Measurements from ENCODE around the gene PPIL4.

DNA sequence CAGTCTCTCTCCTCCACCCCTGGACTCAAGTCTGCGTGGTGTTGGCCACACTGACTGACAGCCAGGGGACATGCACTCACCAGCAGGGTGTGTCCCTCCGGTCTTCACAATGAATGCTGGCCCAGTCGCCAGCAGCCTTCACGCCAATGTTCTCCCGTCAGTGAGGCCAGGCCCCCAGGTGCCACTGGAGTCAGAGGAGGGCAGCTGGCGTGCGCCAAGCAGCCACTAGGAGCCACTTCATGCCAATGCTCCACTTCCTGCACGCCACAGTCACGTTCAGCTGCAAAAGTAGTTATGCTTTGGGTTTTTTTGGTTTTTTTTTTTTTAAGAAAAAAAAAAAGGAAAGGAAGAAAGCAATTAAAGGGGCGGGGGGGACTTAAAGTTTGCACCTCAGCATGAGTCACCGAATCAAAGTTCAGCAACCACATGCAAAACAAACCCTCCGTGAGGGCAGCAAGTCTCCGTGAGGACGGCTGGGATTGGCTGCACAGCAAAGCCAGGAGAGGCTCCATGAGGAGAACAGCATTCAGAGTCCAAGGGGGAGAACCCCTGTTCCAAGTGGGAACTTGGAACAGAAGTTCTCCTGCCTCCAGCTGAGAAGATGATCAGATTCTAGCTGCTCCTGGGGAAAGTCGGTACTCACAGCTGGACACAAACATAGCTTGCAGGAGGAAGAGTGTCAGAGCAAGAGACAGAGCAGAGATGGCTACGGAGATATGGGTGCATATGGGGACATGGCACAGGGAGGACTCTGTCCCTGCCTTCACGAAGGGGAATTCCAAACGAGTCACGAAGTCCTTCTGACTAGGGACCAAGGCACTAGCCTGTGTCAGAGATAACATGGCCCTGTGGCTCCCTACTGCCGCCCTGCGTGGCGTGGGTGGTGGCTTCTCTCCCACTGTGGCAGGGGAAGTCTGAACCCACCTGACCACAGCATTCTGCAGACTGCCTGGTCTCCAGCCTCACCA, 60.8 kb downstream of the PPIL4 start, which contains the start of gene ZC3H12D:
- no peak for TF ChIP-seq EZH2phosphoT487 (IDR thresholded peaks at IDR 0.05; ENCODE audit: low read length)
- TF ChIP-seq, protein P1, sequence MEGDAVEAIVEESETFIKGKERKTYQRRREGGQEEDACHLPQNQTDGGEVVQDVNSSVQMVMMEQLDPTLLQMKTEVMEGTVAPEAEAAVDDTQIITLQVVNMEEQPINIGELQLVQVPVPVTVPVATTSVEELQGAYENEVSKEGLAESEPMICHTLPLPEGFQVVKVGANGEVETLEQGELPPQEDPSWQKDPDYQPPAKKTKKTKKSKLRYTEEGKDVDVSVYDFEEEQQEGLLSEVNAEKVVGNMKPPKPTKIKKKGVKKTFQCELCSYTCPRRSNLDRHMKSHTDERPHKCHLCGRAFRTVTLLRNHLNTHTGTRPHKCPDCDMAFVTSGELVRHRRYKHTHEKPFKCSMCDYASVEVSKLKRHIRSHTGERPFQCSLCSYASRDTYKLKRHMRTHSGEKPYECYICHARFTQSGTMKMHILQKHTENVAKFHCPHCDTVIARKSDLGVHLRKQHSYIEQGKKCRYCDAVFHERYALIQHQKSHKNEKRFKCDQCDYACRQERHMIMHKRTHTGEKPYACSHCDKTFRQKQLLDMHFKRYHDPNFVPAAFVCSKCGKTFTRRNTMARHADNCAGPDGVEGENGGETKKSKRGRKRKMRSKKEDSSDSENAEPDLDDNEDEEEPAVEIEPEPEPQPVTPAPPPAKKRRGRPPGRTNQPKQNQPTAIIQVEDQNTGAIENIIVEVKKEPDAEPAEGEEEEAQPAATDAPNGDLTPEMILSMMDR (IDR thresholded peaks at IDR 0.05; ENCODE audit: low read length) = no peak

All from MM.1S (cell line).